ENCODE measurements around the gene POLR3H.
A peak's percentile ranks its signal among the peaks of the same experiment; 100 is the strongest.

The POLR3H gene

DNA sequence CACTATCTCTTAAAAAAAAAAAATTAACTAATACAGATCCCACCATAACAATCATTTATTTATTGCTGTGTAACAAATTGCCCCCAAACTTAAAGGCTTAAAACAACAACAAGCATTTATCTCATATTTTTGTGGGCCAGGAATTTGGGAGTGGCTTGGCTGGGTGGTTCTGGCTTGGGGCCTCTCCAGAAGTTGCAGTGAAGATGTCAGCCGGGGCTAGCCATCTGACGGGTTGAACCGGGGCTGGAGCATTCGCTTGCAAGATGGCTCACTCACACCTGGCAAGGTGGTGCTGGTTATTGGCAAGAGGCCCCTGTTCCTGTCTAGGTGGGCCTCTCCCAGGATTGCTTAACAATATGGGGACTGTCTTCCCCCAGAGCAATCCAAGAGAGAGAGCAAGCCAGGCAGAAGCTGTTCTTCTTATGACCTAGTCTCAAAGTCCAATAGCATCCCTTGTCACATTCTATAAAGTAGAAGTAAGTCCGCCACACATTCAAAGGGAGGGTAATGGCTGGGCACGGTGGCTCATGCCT lies 45.9 kb downstream of the POLR3H start:
- FAIRE-seq (no peak), DNase-seq (ENCODE audit: insufficient read length, low spot score) (no peak)
- TF ChIP-seq POLR2A (IDR thresholded peaks at IDR 0.05; ENCODE audit: low read depth, low read length) (no peak), POLR2AphosphoS5 (IDR thresholded peaks at IDR 0.05; ENCODE audit: low read depth, low read length) (no peak), TAF1 (IDR thresholded peaks at IDR 0.05; ENCODE audit: low read depth, low read length) (no peak), SPI1 (IDR thresholded peaks at IDR 0.05; ENCODE audit: low read depth, low read length) (no peak), POU2F2 (IDR thresholded peaks at IDR 0.05; ENCODE audit: low read depth, low read length) (no peak), PAX5 (IDR thresholded peaks at IDR 0.05; ENCODE audit: insufficient read depth, low read length, severe bottlenecking) (no peak)

DNA sequence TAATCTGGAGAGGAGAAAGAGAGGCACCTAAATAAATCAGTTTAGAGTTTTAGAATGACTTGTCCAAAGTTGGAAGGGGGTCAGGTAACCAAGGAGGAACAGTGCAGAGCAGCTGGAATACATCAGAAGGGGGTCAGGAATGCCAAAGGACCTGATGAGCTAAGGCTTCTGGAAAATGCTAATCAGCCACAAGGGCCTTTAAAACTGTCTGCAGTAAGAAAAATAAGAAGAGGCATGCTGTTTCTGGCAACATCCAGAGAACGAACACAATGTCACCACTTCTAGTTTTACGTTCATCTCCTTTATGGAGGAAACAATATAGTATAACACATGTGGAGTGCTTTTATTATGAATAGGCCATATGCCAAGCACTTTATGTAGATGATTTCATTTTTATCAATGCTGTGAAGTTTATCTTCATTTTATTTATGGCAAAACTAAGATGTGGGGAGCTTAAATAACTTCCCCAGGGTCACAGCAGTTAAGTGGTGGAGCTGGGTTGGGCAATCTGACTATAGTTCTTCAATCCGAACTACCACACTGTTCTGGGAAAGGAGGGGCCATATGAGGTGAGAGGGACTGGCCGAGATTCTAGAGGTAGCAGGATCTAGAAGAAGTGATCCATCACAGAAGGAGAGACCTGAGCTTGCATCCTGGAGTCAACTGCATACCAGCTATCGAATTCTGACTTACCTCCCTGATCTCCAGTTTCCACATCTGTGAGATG lies 52.7 kb downstream of the POLR3H start:
- DNase-seq (ENCODE audit: insufficient read length, low spot score) (no peak), FAIRE-seq (no peak)
- TF ChIP-seq POLR2AphosphoS5 (IDR thresholded peaks at IDR 0.05; ENCODE audit: low read depth, low read length) (no peak), POLR2A (IDR thresholded peaks at IDR 0.05; ENCODE audit: low read depth, low read length) (no peak), PAX5 (IDR thresholded peaks at IDR 0.05; ENCODE audit: insufficient read depth, low read length, severe bottlenecking) (no peak), TAF1 (IDR thresholded peaks at IDR 0.05; ENCODE audit: low read depth, low read length) (no peak)

DNA sequence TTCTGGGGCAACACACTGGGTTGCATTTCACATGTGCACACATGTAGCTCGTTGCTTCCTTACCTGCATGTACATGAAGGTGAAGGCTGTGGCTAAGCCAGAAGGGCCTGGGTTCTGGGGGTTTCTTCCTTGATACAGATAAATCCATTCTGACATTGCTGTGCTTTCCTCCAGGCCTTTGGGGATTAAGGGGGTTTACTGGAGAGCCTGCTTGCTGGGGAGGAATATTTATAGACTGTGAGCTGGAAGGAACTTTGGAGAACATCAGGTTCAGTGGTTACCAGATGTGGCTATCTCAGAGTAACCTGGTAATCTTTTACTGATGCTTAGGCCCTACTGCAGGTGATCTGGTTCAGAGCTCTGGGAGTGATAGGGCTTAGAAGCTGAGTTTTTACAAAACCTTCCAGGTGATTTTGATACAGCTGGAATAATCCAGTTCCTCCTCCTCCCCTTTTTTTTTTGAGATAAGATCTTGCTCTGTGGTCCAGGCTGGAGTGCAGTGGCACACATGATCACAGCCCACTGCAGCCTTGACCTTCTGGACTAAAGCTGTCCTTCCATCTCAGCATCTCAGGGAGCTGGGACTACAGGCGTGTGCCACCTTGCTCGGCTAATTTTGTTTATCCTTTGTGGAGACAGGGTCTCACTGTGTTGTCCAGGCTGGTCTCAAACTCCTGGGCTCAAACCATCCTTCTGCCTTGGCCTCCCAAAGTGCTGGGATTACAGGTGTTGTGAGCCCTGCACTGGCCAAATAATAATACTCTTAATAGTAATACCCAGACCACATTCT lies 55.5 kb downstream of the POLR3H start:
- no peak for DNase-seq (ENCODE audit: insufficient read length, low spot score)
- no peak for TF ChIP-seq POU2F2 (IDR thresholded peaks at IDR 0.05; ENCODE audit: low read depth, low read length)
- TF ChIP-seq TAF1 (IDR thresholded peaks at IDR 0.05; ENCODE audit: low read depth, low read length) = no peak
- TF ChIP-seq SPI1 (IDR thresholded peaks at IDR 0.05; ENCODE audit: low read depth, low read length) = no peak
- no peak for TF ChIP-seq POLR2AphosphoS5 (IDR thresholded peaks at IDR 0.05; ENCODE audit: low read depth, low read length)
- no peak for TF ChIP-seq PAX5 (IDR thresholded peaks at IDR 0.05; ENCODE audit: insufficient read depth, low read length, severe bottlenecking)
- no peak for TF ChIP-seq POLR2A (IDR thresholded peaks at IDR 0.05; ENCODE audit: low read depth, low read length)
- FAIRE-seq = no peak

DNA sequence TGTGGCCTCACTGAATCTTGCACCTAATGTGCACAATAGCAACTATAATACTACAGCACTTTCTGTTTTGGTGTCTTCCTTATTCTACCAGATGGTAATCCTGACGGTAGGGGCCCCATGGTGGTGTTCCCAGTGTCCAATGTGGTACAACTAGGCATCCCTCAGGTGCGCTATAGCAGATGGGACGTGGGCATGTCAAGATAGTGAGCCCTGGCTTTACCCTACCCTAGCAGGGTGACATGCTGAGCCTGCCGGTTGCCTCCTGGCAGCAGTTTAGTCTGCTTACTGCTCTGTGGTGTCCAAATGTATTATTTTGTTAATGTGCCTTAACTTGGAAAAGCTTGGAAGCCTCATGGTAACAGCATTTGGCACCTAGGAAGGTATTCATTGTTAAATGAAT lies 56.2 kb downstream of the POLR3H start:
- FAIRE-seq = no peak
- DNase-seq (ENCODE audit: insufficient read length, low spot score) = no peak
- TF ChIP-seq PAX5 (IDR thresholded peaks at IDR 0.05; ENCODE audit: insufficient read depth, low read length, severe bottlenecking) (no peak), TAF1 (IDR thresholded peaks at IDR 0.05; ENCODE audit: low read depth, low read length) (no peak), SPI1 (IDR thresholded peaks at IDR 0.05; ENCODE audit: low read depth, low read length) (no peak), POU2F2 (IDR thresholded peaks at IDR 0.05; ENCODE audit: low read depth, low read length) (no peak), POLR2AphosphoS5 (IDR thresholded peaks at IDR 0.05; ENCODE audit: low read depth, low read length) (no peak), POLR2A (IDR thresholded peaks at IDR 0.05; ENCODE audit: low read depth, low read length) (no peak)

DNA sequence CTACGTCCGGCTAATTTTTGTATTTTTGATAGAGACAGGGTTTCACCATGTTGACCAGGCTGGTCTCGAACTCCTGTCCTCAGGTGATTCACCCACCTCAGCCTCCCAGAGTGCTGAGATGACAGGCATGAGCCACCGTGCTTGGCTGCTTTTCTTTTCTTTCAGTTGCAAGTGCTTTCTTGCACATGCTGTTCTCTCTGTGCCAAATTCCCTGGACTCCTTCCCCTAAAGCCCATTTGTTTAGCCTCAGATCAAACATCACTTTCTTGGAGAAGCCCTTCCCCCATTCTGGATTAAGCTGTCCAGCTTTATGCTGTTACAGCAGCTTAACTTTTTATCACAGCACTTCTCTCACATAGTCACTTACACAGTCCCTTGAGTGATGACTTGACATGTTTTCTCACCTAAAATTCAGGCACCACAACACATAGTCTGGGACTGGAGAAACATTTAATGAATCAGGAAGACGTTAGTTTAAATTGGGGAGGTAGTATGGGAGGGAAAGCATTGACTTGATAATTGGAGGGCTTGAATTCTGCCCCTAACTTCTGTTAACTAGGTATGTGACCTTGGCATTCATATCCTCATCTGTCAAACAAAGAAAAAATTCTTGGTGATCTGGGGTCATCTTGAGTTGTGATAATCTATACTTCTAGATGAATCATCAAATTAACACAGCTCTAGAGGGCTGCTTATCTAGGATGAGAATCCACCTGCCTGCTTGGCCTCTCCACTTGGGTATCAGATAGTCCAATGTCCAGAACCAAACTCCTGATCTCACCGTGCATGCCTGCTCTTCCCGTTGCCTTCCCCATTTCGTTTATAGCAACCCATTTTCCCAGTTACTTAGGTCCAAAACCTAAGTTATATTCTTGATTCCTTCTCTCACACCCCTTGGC lies 57.0 kb downstream of the POLR3H start:
- no peak for TF ChIP-seq POLR2AphosphoS5 (IDR thresholded peaks at IDR 0.05; ENCODE audit: low read depth, low read length)
- no peak for TF ChIP-seq TAF1 (IDR thresholded peaks at IDR 0.05; ENCODE audit: low read depth, low read length)
- no peak for TF ChIP-seq POLR2A (IDR thresholded peaks at IDR 0.05; ENCODE audit: low read depth, low read length)
- TF ChIP-seq POU2F2 (IDR thresholded peaks at IDR 0.05; ENCODE audit: low read depth, low read length) = no peak
- no peak for TF ChIP-seq PAX5 (IDR thresholded peaks at IDR 0.05; ENCODE audit: insufficient read depth, low read length, severe bottlenecking)
- TF ChIP-seq SPI1 (IDR thresholded peaks at IDR 0.05; ENCODE audit: low read depth, low read length) = no peak
- FAIRE-seq = peak; percentile 41

DNA sequence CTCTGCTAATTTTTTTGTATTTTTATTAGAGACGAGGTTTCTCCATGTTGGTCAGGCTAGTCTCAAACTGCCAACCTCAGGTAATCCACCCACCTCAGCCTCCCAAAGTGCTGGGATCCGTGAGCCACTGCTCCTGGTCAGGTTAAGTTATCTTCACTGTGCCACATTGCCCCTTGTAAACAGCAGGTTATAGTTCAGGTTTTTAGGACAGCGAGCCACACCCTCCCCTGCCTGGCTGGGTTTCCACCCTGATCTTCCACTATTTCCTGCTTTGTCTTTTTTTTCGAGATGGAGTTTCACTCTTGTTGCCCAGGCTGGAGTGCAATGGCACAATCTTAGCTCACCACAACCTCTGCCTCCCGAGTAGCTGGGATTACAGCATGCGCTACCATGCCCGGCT lies 59.2 kb downstream of the POLR3H start:
- DNase-seq (ENCODE audit: insufficient read length, low spot score) = no peak
- FAIRE-seq = no peak
- TF ChIP-seq POU2F2 (IDR thresholded peaks at IDR 0.05; ENCODE audit: low read depth, low read length) = no peak
- TF ChIP-seq SPI1 (IDR thresholded peaks at IDR 0.05; ENCODE audit: low read depth, low read length) = no peak
- no peak for TF ChIP-seq TAF1 (IDR thresholded peaks at IDR 0.05; ENCODE audit: low read depth, low read length)
- no peak for TF ChIP-seq POLR2A (IDR thresholded peaks at IDR 0.05; ENCODE audit: low read depth, low read length)

More for the DNA sequence above, 57.0 kb downstream of the POLR3H start:
- no peak for DNase-seq (ENCODE audit: insufficient read length, low spot score)

DNA sequence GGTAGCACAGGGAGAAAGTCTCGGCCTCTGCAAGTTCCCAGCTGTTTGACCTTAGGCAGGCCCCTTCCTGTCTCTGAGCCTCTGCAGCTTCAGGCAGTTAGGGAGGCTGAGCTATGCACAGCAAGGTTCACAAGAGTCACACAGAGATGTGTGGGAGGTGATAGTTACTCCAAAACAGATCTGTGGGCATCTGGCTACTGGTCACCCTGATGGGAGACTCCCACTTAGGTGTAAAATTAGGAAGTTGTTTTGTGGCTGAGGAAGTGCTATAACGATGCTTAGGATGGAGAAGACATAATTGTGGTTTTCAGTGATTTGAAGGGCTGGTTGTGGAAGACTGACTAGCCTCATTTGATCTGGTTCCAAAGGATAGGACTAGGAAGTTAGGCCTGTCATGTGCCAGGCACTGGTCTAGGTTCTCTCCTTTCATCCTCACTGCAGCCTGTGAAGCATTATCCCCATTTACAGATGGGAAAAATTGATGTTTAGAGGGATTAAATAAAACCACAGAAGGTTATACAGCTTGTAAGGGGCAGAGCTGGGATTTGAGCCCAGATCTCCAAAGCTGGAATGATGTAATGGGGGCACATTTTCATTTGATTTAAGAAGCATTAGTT lies 61.8 kb downstream of the POLR3H start:
- DNase-seq (ENCODE audit: insufficient read length, low spot score) = no peak
- TF ChIP-seq POU2F2 (IDR thresholded peaks at IDR 0.05; ENCODE audit: low read depth, low read length) (no peak), POLR2A (IDR thresholded peaks at IDR 0.05; ENCODE audit: low read depth, low read length) (no peak), POLR2AphosphoS5 (IDR thresholded peaks at IDR 0.05; ENCODE audit: low read depth, low read length) (no peak), SPI1 (IDR thresholded peaks at IDR 0.05; ENCODE audit: low read depth, low read length) (no peak), PAX5 (IDR thresholded peaks at IDR 0.05; ENCODE audit: insufficient read depth, low read length, severe bottlenecking) (no peak), TAF1 (IDR thresholded peaks at IDR 0.05; ENCODE audit: low read depth, low read length) (no peak)
- FAIRE-seq = peak; percentile 66

DNA sequence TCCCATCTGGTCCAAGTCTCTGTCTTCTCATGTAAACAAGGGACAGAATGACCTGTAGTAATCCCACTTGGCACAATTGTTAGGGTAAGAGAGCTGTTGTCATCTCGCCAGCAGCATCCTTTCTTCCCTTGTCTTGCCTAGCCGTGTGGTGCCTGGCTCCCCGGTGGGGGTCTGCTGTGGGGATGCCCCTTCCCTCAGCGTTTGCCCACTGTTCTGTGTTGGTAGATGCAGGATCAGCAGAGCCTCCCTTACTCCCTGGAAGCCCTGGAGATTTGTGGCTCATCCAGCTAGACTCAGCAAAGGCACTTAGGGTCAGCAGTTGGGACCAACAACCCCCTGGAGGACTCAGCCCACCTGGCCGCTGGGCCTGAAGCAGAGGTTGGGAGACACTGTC lies 62.3 kb downstream of the POLR3H start:
- DNase-seq (ENCODE audit: insufficient read length, low spot score) = no peak
- no peak for FAIRE-seq
- TF ChIP-seq POLR2A (IDR thresholded peaks at IDR 0.05; ENCODE audit: low read depth, low read length) (no peak), PAX5 (IDR thresholded peaks at IDR 0.05; ENCODE audit: insufficient read depth, low read length, severe bottlenecking) (no peak), TAF1 (IDR thresholded peaks at IDR 0.05; ENCODE audit: low read depth, low read length) (no peak), SPI1 (IDR thresholded peaks at IDR 0.05; ENCODE audit: low read depth, low read length) (no peak), POLR2AphosphoS5 (IDR thresholded peaks at IDR 0.05; ENCODE audit: low read depth, low read length) (no peak), POU2F2 (IDR thresholded peaks at IDR 0.05; ENCODE audit: low read depth, low read length) (no peak)

Measured in GM12891 (cell line).